SJCRH30 (cell line): ENCODE results near the gene ATIC. TPM values are rescaled to one million over a fixed set of nuclear protein-coding genes. Genes with fewer than 3 reads are reported as not detected.
A peak's percentile ranks its signal among the peaks of the same experiment; 100 is the strongest.

Experiments used
- DNase-seq, 2 experiments: peaks; one replicate each; pipeline ENCODE4 v3.0.0-alpha.2; 2015 to 2020
- H3K27ac ChIP-seq: fragments of 250-450 bp; sonication (Bioruptor Pico); 2 replicates; pipeline ENCODE4 v1.5.1; 2020; ENCODE audit warnings: mild to moderate bottlenecking, moderate library complexity
- H3K27me3 ChIP-seq: fragments of 250-450 bp; sonication (Bioruptor Pico); 2 replicates; pipeline ENCODE4 v1.5.1; 2020; ENCODE audit warnings: mild to moderate bottlenecking, moderate library complexity
- H3K36me3 ChIP-seq: fragments of 250-450 bp; sonication (Bioruptor Pico); 2 replicates; pipeline ENCODE4 v1.5.1; 2020; ENCODE audit warnings: mild to moderate bottlenecking, moderate library complexity
- H3K4me1 ChIP-seq: fragments of 250-450 bp; sonication (Bioruptor Pico); 2 replicates; pipeline ENCODE4 v1.5.1; 2020; ENCODE audit warnings: mild to moderate bottlenecking, moderate library complexity
- H3K4me3 ChIP-seq: fragments of 250-450 bp; sonication (Bioruptor Pico); 2 replicates; pipeline ENCODE4 v1.5.1; 2020; ENCODE audit warnings: mild to moderate bottlenecking, moderate library complexity
- H3K9me3 ChIP-seq: fragments of 250-450 bp; sonication (Bioruptor Pico); replicated peaks from 2 replicates; pipeline ENCODE4 v1.5.1; 2020; ENCODE audit warnings: mild to moderate bottlenecking, moderate library complexity
- total RNA-seq: library from RNA; depleted of rRNA; stranded (reverse); fragments of >200 nt; shearing (Covaris generic); gene quantifications from 2 replicates; pipeline ENCODE4 v1.2.3, GENCODE V29; 2014; rRNA removed

The ATIC gene
- 48.2 and 50.7 TPM in 2 replicates for total RNA-seq

- Histone ChIP-seq H3K27ac (peak within 1 kb of the TSS; percentile 76), H3K4me1 (peaks cover 3% of the 10 kb centered on the region; the same call in 1 of the 2 replicates), H3K27me3 (no peaks in the 10 kb centered on the region), H3K4me3 (peak within 1 kb of the TSS; percentile 84), H3K9me3 (no peaks in the 10 kb centered on the region), H3K36me3 (peaks cover 25% of the 10 kb centered on the region)
- peak; percentile 95 for DNase-seq
Observed at GRCh38 chr2:215311625-215312396, at the start of gene ATIC. Gene ATIC (plus strand): TSS chr2:215312059. CDS start chr2:215312143, 84 bp downstream.

GRCh38 chr2:215262303-215262702, 49.6 kb upstream of the ATIC start:
- Histone ChIP-seq H3K27me3 (no peaks in the 10 kb centered on the region), H3K9me3 (no peaks in the 10 kb centered on the region), H3K27ac (no peak overlapping the region), H3K36me3 (no peaks in the 10 kb centered on the region), H3K4me3 (no peak overlapping the region), H3K4me1 (no peaks in the 10 kb centered on the region)
- no peak for DNase-seq

GRCh38 chr2:215262741-215263362, 49.0 kb upstream of the ATIC start:
- Histone ChIP-seq H3K27ac (no peak overlapping the region), H3K27me3 (no peaks in the 10 kb centered on the region), H3K9me3 (no peaks in the 10 kb centered on the region), H3K4me1 (no peaks in the 10 kb centered on the region), H3K4me3 (no peak overlapping the region), H3K36me3 (no peaks in the 10 kb centered on the region)
- no peak for DNase-seq

GRCh38 chr2:215264374-215264773, 47.5 kb upstream of the ATIC start:
- Histone ChIP-seq H3K4me3 (no peak overlapping the region), H3K36me3 (no peaks in the 10 kb centered on the region), H3K9me3 (no peaks in the 10 kb centered on the region), H3K27ac (no peak overlapping the region), H3K27me3 (no peaks in the 10 kb centered on the region), H3K4me1 (no peaks in the 10 kb centered on the region)
- no peak for DNase-seq

GRCh38 chr2:215269397-215270117, 42.3 kb upstream of the ATIC start:
- Histone ChIP-seq H3K4me1 (no peaks in the 10 kb centered on the region; the same call in 1 of the 2 replicates), H3K4me3 (peak overlapping the region; percentile 24), H3K9me3 (no peaks in the 10 kb centered on the region), H3K27ac (no peak overlapping the region), H3K27me3 (no peaks in the 10 kb centered on the region), H3K36me3 (no peaks in the 10 kb centered on the region)
- DNase-seq, result peak; percentile 60 to 87

GRCh38 chr2:215270118-215270451, 41.8 kb upstream of the ATIC start:
- no peaks in the 10 kb centered on the region; the same call in 1 of the 2 replicates for H3K4me1 ChIP-seq
- no peaks in the 10 kb centered on the region for H3K9me3 ChIP-seq
- H3K27ac ChIP-seq, result no peak overlapping the region
- H3K4me3 ChIP-seq, result no peak overlapping the region
- H3K36me3 ChIP-seq, result no peaks in the 10 kb centered on the region
- DNase-seq, result no peak
- no peaks in the 10 kb centered on the region for H3K27me3 ChIP-seq

- Histone ChIP-seq H3K4me1 (no peaks in the 10 kb centered on the region; the same call in 1 of the 2 replicates), H3K4me3 (no peak overlapping the region)
Observed at GRCh38 chr2:215271446-215271845, 40.4 kb upstream of the ATIC start.

GRCh38 chr2:215272918-215273317, 38.9 kb upstream of the ATIC start:
- no peaks in the 10 kb centered on the region; the same call in 1 of the 2 replicates for H3K4me1 ChIP-seq
- no peak overlapping the region for H3K4me3 ChIP-seq
- H3K9me3 ChIP-seq, result no peaks in the 10 kb centered on the region
- H3K36me3 ChIP-seq, result no peaks in the 10 kb centered on the region
- H3K27ac ChIP-seq, result no peak overlapping the region
- no peaks in the 10 kb centered on the region for H3K27me3 ChIP-seq
- no peak for DNase-seq

More at GRCh38 chr2:215271446-215271845, 40.4 kb upstream of the ATIC start:
- H3K27me3 ChIP-seq, result no peaks in the 10 kb centered on the region
- H3K27ac ChIP-seq, result no peak overlapping the region
- H3K9me3 ChIP-seq, result no peaks in the 10 kb centered on the region
- no peak for DNase-seq
- no peaks in the 10 kb centered on the region for H3K36me3 ChIP-seq

GRCh38 chr2:215274829-215275228, 37.0 kb upstream of the ATIC start:
- H3K4me1 ChIP-seq, result no peaks in the 10 kb centered on the region; the same call in 1 of the 2 replicates
- no peaks in the 10 kb centered on the region for H3K36me3 ChIP-seq
- no peak overlapping the region for H3K27ac ChIP-seq
- no peak for DNase-seq
- no peaks in the 10 kb centered on the region for H3K9me3 ChIP-seq
- H3K4me3 ChIP-seq, result no peak overlapping the region
- no peaks in the 10 kb centered on the region for H3K27me3 ChIP-seq

- Histone ChIP-seq H3K27ac (no peak overlapping the region), H3K27me3 (no peaks in the 10 kb centered on the region), H3K36me3 (no peaks in the 10 kb centered on the region), H3K4me1 (no peaks in the 10 kb centered on the region), H3K9me3 (no peaks in the 10 kb centered on the region), H3K4me3 (no peak overlapping the region)
- no peak for DNase-seq
Observed at GRCh38 chr2:215275824-215276223, 36.0 kb upstream of the ATIC start.

- Histone ChIP-seq H3K4me1 (no peaks in the 10 kb centered on the region), H3K4me3 (no peak overlapping the region), H3K27me3 (no peaks in the 10 kb centered on the region), H3K27ac (no peak overlapping the region), H3K36me3 (no peaks in the 10 kb centered on the region), H3K9me3 (no peaks in the 10 kb centered on the region)
- DNase-seq, result no peak
Observed at GRCh38 chr2:215277944-215278343, 33.9 kb upstream of the ATIC start.

GRCh38 chr2:215280326-215280725, 31.5 kb upstream of the ATIC start:
- Histone ChIP-seq H3K9me3 (no peaks in the 10 kb centered on the region), H3K4me1 (no peaks in the 10 kb centered on the region), H3K36me3 (no peaks in the 10 kb centered on the region), H3K27me3 (no peaks in the 10 kb centered on the region), H3K4me3 (no peak overlapping the region), H3K27ac (no peak overlapping the region)
- DNase-seq, result no peak

- no peak for DNase-seq
- no peaks in the 10 kb centered on the region for H3K27me3 ChIP-seq
Observed at GRCh38 chr2:215283221-215283620, 28.6 kb upstream of the ATIC start.

GRCh38 chr2:215286309-215286708, 25.6 kb upstream of the ATIC start:
- Histone ChIP-seq H3K4me3 (no peak overlapping the region), H3K27me3 (no peaks in the 10 kb centered on the region), H3K36me3 (no peaks in the 10 kb centered on the region), H3K4me1 (no peaks in the 10 kb centered on the region), H3K9me3 (no peaks in the 10 kb centered on the region), H3K27ac (no peak overlapping the region)
- DNase-seq, result no peak

More at GRCh38 chr2:215283221-215283620, 28.6 kb upstream of the ATIC start:
- Histone ChIP-seq H3K36me3 (no peaks in the 10 kb centered on the region), H3K27ac (no peak overlapping the region), H3K4me3 (no peak overlapping the region), H3K9me3 (no peaks in the 10 kb centered on the region), H3K4me1 (no peaks in the 10 kb centered on the region)
